ENCODE results near the gene SLC25A53.
A peak's percentile ranks its signal among the peaks of the same experiment; 100 is the strongest.

Gene SLC25A53

DNA sequence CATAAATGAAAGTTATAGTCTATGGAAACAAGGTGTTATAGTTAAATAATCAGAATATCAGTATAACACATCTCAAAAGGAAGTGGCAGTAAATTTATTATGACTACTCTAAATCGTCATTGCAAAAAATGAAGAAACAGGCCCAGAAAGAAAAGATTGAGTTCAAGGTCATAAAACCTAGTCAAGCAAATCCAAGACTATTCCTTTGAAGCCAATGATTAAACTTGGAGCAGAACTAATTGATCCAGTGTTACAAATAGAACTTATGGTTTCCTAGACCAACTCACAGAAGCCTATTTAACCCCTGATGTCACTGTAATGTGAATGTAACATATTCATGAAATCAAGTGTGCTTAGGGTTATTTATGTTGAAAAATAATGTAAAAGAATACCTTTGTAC lies 11.3 kb upstream of the SLC25A53 start:
- TF ChIP-seq, protein P1, sequence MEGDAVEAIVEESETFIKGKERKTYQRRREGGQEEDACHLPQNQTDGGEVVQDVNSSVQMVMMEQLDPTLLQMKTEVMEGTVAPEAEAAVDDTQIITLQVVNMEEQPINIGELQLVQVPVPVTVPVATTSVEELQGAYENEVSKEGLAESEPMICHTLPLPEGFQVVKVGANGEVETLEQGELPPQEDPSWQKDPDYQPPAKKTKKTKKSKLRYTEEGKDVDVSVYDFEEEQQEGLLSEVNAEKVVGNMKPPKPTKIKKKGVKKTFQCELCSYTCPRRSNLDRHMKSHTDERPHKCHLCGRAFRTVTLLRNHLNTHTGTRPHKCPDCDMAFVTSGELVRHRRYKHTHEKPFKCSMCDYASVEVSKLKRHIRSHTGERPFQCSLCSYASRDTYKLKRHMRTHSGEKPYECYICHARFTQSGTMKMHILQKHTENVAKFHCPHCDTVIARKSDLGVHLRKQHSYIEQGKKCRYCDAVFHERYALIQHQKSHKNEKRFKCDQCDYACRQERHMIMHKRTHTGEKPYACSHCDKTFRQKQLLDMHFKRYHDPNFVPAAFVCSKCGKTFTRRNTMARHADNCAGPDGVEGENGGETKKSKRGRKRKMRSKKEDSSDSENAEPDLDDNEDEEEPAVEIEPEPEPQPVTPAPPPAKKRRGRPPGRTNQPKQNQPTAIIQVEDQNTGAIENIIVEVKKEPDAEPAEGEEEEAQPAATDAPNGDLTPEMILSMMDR (IDR thresholded peaks at IDR 0.05): no peak
- Histone ChIP-seq H3K27me3 (no peaks in the 10 kb centered on the region), H3K27ac (no peak overlapping the region), H3K36me3 (no peaks in the 10 kb centered on the region), H3K4me1 (ENCODE audit: control insufficient read depth in 1 of 2, insufficient read depth in 1 of 2, low read depth in 1 of 2, low read length in 1 of 2) (peaks cover 20 to 21% of the 10 kb centered on the region in 2 experiments), H3K9me3 (no peaks in the 10 kb centered on the region), H3K4me3 (ENCODE audit: low read depth in 1 of 2, low read length in 1 of 2) (no peak overlapping the region)

GRCh38 chrX:104166735-104167436 lies 10.1 kb upstream of the SLC25A53 start:
- TF ChIP-seq, protein P1 (IDR thresholded peaks at IDR 0.05): no peak
- Histone ChIP-seq H3K4me1 (ENCODE audit: control insufficient read depth in 1 of 2, insufficient read depth in 1 of 2, low read depth in 1 of 2, low read length in 1 of 2) (peaks cover 20 to 21% of the 10 kb centered on the region in 2 experiments), H3K36me3 (no peaks in the 10 kb centered on the region)

GRCh38 chrX:104165894-104166734 lies 9.3 kb upstream of the SLC25A53 start, which contains the start of gene FAM199X:
TSS of gene FAM199X (plus strand) at chrX:104166453. CDS start at chrX:104166786, 333 bp downstream.
- Histone ChIP-seq H3K9me3 (no peaks in the 10 kb centered on the region), H3K4me1 (ENCODE audit: control insufficient read depth in 1 of 2, insufficient read depth in 1 of 2, low read depth in 1 of 2, low read length in 1 of 2) (peaks cover 20 to 21% of the 10 kb centered on the region in 2 experiments), H3K27ac (peak within 1 kb of the TSS; percentile 90), H3K27me3 (no peaks in the 10 kb centered on the region), H3K36me3 (no peaks in the 10 kb centered on the region), H3K4me3 (ENCODE audit: low read depth in 1 of 2, low read length in 1 of 2) (peak within 1 kb of the TSS; percentile 67 to 77)
- TF ChIP-seq, protein P1 (IDR thresholded peaks at IDR 0.05): peak; percentile 98

More at GRCh38 chrX:104166735-104167436, 10.1 kb upstream of the SLC25A53 start:
- Histone ChIP-seq H3K27ac (peak overlapping the region; percentile 90), H3K27me3 (no peaks in the 10 kb centered on the region), H3K4me3 (ENCODE audit: low read depth in 1 of 2, low read length in 1 of 2) (peak overlapping the region; percentile 67 to 77), H3K9me3 (no peaks in the 10 kb centered on the region)

DNA sequence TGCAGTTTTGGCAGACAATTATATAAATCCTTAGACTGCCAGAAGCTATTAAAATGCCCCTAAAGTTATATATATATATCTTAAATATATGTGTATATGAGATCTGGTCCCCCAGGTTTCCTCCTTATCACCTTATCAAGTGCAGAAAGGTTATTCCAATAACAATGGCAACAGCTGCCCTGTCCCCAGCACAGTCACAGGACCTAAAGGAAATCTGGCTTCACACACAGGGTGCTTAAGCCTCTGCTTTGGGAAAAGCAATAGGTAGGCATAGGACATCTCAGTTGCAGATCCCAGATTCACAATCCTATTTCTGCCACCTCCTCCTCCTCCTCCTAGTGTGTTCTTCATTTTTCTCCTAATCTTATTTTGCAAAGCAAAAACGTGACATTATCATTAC lies 5.8 kb downstream of the SLC25A53 start:
- TF ChIP-seq, protein P1 (IDR thresholded peaks at IDR 0.05): no peak
- H3K36me3 ChIP-seq: no peaks in the 10 kb centered on the region
- peaks cover 0 to 8% of the 10 kb centered on the region in 2 experiments for H3K4me1 ChIP-seq (ENCODE audit: control insufficient read depth in 1 of 2, insufficient read depth in 1 of 2, low read depth in 1 of 2, low read length in 1 of 2)
- no peaks in the 10 kb centered on the region for H3K9me3 ChIP-seq
- H3K27ac ChIP-seq: no peak overlapping the region
- H3K27me3 ChIP-seq: no peaks in the 10 kb centered on the region
- H3K4me3 ChIP-seq (ENCODE audit: low read depth in 1 of 2, low read length in 1 of 2): no peak overlapping the region

DNA sequence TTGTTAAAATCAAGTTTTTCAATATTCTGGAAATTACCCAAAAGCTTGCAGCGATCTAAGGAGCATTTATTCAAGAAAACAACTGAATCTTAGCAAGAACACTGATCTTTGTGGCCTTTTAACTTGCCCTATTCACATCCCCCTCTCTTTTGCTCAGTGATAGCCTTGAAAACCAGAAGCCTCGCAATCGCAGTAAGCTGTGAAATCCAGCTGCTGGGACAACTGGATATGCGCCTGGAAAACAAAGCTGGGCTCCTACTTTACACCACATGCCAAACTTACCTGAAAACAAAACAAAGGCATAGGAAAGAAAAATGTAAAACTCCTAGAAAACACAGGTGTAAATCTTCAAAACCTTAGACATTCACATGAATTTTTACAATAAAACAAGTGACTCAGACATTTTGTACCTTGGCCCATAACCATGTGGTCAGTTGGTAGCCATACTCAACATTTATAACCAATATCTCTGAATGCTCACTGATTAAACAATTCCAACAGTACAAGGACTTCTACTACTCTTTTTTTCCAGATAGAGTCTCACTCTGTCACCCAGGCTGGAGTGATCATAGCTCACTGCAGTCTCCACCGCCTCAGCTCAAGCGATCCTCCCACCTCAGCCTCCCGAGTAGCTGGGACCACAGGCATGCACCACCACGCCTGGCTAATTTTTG lies 15.6 kb downstream of the SLC25A53 start:
- Histone ChIP-seq H3K27ac (no peak overlapping the region), H3K4me3 (ENCODE audit: low read depth in 1 of 2, low read length in 1 of 2) (no peak overlapping the region), H3K36me3 (no peaks in the 10 kb centered on the region), H3K27me3 (no peaks in the 10 kb centered on the region), H3K4me1 (ENCODE audit: control insufficient read depth in 1 of 2, insufficient read depth in 1 of 2, low read depth in 1 of 2, low read length in 1 of 2) (peaks cover 2% of the 10 kb centered on the region in 2 experiments), H3K9me3 (no peaks in the 10 kb centered on the region)
- TF ChIP-seq, protein P1 (IDR thresholded peaks at IDR 0.05): no peak
